ENCODE results near the gene FHIT.

The FHIT gene

DNA sequence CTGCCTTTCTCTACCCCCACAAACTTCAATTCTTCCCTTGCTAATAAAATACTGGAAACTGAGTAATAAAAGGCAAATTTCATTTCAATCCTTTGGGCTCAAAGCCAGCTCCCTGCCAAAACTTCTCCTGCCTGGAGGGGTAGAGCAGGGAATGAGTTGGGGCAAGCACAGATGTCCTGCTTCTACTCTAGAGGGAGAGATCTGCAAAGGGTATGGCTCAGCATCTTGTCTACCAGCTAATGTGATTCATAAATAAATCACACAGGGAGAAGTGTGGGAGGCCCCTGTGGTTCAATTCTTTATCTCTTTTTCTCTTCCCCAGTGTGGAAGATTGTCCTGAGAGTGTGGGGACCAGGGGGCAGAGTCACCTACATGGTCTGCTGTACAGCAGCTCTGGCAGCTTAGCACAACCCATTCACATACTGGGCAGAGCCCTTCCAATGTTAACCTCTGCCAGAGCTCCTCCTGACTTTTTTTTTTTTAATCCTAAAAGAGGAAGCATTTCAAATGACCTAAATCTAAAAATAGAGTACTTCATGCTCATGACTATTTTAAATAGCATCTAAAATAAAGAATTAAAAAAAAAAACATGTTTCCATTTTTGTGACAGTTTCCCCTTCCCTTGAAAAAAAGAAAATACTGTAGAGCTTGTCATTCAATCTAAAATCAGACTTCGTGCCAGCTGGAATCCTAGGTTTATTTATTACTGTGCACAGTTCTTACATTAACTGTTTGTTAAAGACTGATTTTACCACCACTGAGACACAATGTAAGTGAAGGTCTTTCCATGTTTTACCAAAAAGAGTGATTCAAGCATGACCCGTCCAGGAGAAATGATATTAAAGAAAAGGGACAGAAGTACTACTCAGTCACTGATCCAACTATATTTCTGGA lies 1117.7 kb downstream of the FHIT start:
- no peak for DNase-seq

DNA sequence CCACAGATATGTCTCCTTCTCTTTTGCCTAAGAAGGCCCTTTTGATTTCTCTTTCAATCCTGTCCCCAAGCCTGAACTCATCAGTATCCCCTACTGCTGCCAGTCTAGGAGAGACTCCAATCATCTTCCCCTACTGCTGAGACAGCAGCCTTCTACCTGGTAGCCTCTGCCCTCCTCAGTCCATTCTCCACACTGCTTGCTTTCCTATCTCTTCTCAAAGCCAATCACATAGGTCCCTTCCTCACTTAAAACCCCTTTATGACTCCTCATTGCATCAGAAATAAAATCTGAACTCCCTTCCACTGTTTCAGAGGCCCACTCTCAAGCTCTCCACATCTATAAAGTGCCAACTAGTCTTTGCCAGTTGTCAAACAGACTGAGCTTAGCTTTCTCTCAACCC lies 1119.6 kb downstream of the FHIT start:
- DNase-seq = no peak

DNA sequence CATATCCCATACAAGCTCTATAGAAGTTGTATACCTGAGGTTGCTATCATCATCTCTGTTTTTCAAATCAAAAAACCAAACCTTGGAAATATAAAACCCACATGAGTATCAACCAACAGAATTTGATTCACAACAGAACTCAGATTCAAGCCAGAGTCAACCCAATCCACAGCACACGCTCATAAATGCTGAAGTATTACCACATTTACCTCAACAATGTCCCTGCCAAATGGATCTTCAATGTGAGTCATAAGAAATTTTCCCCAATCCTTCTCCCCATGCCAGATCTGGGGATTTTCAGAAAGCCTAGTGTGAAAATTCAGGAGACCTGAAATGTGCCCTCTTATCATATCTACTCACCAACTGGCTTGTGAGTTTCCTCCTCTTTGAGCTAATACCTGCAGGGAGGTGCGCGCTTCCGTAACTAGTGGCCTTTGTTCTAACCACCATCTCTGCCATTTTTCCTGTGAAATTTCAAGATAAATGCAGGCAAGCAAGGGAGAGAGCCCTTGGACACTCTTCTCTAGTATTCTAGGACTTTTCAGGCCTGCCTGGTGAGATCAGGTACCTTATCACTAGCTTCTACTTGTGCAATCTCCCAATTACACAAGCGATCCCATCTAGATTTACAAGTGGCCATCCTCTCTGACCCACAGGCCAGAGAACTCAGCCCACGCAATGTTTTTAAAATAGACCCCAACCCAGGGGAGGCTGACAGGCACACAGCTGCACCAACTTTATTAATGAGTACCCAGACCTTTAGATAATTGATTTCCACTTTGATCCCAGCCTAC lies 1124.5 kb downstream of the FHIT start:
- no peak for DNase-seq

- no peak for DNase-seq
These were observed 1125.6 kb downstream of the FHIT start for GRCh38 chr3:60125686-60126085.

DNA sequence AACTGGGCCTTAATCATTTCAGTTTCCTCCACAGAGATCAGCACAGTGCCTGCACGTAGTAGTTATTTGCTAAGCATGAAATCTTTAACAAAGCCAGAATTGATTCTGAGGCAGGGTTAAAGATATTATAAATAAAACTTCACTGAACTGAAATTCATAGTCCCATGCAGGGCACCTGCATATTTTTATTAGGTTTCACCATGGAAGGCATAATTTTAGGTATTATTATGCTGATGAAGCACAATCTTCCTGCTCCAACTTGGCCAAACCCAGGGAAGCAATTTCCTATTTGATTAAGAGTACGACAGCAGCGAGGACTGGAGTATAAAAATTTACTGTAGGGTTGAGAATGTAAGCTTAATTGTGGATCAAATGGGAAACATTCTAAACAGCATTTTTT lies 1131.0 kb downstream of the FHIT start:
- no peak for DNase-seq

GRCh38 chr3:60114191-60114590 lies 1137.1 kb downstream of the FHIT start:
- DNase-seq = no peak

- DNase-seq = no peak
These were observed 1144.0 kb downstream of the FHIT start for GRCh38 chr3:60107275-60107674.

- no peak for DNase-seq
These were observed 1149.1 kb downstream of the FHIT start for GRCh38 chr3:60102154-60102553.

DNA sequence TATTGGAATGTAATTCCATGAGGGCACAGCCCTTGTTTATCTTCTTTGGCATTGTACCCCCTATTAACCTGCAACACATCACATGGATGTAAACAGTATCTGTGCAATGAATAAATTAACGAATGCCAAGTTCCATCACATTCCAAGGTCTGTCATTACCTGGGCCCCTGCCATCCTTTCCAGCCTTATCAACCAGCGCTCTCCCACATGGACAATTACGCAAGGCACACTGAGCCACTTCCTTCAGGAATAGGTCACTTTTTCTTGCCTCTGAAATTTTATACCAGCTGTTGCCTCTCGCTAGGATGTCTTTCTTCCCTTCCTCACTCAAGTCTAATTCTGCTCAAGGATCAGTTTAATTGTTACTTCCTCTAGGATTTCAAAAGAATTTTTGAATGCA lies 1149.6 kb downstream of the FHIT start:
- DNase-seq = no peak

DNA sequence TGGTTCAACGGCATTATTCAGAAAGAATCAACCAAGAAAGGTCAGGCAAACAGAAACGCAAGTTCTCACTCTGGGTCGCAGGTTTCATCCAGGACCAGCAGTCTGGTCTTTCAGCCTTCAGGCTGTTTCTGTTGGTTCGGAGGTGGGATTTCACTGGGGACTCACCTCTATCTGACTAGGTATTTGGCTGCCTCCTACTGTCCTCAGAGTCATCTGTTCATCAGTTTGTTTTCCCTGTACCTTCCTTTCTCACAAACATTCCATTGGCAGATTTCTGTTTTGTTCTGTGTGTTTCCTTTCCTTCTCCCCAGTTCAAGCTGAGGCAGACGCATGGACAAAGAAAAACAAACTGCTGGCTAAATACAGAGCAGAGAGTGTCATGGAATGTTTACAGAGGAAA lies 1154.8 kb downstream of the FHIT start:
- no peak for DNase-seq

DNA sequence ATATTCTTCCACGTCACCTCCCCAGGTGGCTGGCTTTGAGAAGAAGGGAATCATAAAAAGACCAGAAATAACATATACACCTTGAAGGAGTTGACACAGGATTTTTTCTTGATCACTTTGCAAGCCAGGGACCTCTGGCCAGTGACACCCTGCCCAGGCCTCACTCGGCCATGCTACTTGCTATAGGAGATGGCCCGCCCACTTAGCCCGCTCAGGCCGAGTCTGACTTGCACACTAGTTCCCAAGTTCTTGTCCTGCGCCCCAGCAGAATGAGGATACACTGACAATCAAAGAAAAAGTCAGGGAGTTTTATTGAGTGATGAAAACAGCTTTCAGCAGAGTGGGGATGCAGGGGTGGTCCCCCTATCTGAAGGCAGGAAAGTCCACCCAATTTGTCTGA lies 1155.3 kb downstream of the FHIT start:
- DNase-seq = no peak

DNA sequence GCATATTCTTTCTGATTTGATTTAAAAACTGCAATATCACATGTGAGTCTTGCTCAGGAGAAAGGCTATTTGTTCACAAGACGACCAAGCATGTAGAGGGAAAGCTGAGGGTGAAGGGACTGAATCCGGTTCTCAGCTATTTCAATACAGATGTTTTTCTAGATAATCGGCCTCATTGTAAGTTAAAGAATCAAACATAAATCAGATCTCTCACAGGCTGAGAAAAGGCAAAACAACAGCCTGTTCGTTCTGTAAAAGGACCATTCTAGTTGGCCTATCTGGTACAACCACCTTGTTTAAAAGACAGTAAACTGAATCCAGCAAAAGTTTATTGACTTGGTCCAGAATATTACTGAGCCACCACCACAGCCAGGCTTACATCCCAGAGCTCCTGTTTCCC lies 1155.7 kb downstream of the FHIT start:
- DNase-seq = no peak

DNA sequence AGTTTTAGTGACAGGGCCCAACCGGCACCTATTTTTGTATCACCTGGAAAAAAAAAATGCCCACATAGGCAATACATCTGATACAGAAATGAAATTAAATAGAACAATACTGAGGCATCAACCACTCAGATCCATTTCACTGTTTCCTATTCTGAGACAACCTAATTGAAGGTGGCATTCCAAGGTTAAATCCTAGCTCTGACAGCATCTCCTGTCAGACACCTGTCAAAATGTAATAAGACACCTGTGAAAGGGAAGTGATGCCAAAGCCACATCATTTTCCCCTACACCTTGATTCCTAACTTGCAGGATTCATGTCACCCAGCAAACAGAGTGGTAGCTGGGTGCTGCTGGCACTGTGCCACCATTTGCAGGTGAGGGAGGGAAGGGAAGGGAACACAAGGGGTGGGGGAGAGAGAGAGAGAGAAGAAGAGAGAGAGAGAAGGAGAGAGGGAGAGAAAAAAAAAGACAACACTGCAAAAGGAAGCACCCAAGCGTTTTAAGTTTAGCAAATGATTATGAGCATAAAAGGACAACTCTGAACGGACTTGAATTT lies 1156.8 kb downstream of the FHIT start:
- peak; percentile 2 for DNase-seq

- no peak for DNase-seq
These were observed 1160.7 kb downstream of the FHIT start for GRCh38 chr3:60090548-60090947.

DNA sequence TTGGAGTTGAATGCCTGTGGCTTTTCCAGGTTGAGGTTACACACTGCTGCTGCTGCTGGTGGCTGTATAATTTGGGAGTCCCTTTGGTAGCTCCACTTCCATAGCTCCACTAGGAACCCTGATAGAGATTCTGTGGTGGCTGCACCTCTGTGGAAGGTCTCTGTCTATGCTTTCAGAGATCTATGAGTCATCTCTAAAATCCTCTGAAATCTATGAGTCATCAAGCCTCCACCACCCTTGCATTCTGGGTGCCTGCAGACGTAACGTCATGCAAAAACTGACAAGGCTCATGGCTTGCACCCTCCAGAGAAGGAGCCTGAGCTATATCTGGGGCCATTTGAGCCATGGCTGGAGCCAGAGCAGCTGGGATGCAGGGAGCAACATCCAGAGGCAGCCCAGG lies 1164.4 kb downstream of the FHIT start:
- DNase-seq = no peak

DNA sequence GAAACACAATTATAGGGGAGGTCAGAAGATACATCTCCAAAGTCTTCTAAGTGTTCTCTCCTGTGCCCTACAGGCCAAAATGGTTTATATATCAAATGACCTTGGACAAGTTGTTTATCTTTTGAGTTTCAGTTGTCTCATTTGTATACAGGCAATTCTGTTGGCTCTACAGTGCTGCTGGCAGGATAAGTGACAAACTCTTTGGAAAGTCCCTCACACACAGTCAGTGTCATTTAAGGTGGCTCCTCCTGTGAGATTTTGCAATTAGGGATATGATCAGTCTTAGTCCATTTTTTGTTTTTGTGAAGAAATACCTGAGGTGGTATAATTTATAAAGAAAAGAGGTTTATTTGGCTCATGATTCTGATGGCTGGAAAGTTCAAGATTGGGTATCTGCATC lies 1165.6 kb downstream of the FHIT start:
- no peak for DNase-seq

DNA sequence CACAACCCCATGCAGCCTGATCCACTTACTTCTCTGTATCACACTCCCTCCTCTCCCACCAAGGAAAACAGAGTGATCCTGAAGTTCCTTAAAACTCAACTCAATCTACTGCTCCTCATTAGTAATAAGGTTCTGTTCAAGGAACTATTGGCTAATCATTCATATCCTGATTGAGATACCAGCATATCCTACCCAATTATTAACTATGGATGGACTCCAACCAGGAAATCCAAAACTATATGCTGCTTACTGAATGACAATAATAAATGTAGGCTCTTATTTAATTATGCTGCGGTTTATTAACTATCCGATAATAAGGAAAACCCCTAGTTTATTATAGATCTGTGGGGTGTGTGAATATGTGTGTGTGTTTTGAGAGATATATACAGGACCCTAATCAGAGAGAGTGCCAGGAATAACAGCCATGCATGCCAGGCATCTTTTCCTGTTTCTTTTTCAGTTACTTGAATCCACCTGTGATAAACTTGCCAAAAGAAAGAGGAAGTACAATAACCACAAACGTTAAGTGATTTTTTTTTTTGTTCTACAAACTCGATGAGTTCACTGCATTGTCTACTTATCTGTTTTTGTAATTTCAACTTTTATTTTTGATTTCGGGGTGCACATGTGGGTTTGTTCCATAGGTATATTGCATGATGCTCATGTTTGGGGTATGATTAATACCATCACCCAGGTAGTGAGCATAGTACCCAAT lies 1169.7 kb downstream of the FHIT start:
- no peak for DNase-seq

DNA sequence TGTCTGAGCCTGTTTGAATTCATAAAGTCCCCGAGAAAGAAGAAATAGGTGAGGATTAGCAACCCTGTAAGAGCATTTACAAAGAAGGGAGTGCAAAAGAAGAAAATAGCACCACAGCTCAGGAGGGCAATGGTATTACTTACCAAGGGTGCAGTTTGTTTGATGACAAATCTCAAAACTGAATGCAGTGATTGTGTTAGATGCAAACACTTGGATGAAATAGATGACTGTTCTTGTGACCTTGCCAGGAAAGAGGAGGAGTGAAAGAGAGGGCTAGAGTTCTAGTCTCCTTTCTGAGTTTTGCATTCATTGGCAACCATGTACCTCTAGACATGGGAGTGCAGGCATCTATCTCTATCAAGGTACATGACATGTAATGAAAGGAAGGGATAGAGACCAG lies 1170.6 kb downstream of the FHIT start:
- no peak for DNase-seq

GRCh38 chr3:60079076-60079475 lies 1172.2 kb downstream of the FHIT start:
- DNase-seq = no peak

GRCh38 chr3:60076331-60076730 lies 1174.9 kb downstream of the FHIT start:
- DNase-seq = no peak

DNA sequence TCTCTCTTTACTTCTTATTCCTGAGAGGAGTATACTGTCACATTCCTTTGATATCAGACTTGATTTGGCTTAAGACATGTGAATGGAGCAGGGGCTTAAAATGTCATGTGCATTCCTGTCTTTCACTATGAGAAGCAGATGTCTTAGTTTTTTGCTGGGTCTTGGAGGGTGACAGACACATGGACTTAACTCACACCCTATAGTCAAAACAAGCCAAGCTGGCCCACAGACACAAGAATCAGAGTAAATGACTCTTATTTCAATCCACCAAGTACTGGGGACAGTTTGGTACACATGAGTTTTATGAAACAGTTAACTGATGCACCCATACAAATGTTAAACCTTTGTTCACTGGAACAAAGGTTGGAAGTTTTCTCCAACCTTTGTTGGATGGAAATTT lies 1177.3 kb downstream of the FHIT start:
- DNase-seq = no peak

GRCh38 chr3:60073228-60073627 lies 1178.0 kb downstream of the FHIT start:
- no peak for DNase-seq

DNA sequence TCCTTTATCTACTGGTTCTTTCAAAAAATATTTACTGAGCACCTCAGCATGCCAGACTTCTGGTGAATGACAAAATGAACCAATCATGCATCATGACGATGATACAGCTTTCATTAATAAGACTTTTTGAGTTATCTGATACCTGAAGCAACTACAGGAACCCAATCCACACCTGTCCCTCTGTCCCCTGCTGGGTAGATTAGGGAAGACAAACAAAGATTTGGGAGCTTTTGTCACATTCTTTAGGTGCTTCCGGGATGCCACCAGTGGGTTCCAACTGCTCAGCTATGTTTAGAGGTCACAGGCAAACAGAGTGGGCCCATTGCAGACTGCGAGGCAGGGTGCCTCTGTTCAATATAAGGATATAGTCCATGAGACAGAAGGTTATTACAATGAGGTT lies 1180.9 kb downstream of the FHIT start:
- DNase-seq = no peak
